Astrocyte (in vitro differentiated cells and primary cell): ENCODE data around the gene IFT52. TPM values are rescaled to one million over a fixed set of nuclear protein-coding genes. Genes with fewer than 3 reads are reported as not detected.

Experiments
- DNase-seq: peaks from one replicate; pipeline ENCODE4 v3.0.0-alpha.2; 2010; ENCODE audit warnings: low read depth
- FAIRE-seq: peaks from 2 replicates; lab custom pipeline; 2011; peaks lifted over from hg19 to GRCh38; lab: Jason Lieb, UNC
- H2AFZ ChIP-seq: 2 replicates; pipeline ENCODE4 v1.6.0; 2012; ENCODE audit warnings: low read depth, low read length, inconsistent platforms
- H3K27ac ChIP-seq: 2 replicates; pipeline ENCODE4 v1.5.1; 2011; ENCODE audit warnings: low read depth, low read length, inconsistent platforms
- H3K27me3 ChIP-seq: 2 replicates; pipeline ENCODE4 v1.6.0; 2011; ENCODE audit warnings: low read length, inconsistent platforms; ENCODE audit not compliant: insufficient read depth
- H3K36me3 ChIP-seq: 2 replicates; pipeline ENCODE4 v1.5.1; 2011; ENCODE audit warnings: low read length, inconsistent platforms; ENCODE audit not compliant: insufficient read depth
- H3K4me1 ChIP-seq: 2 replicates; pipeline ENCODE4 v1.5.1; 2011; ENCODE audit warnings: low read length, inconsistent platforms; ENCODE audit not compliant: insufficient read depth
- H3K4me2 ChIP-seq: 2 replicates; pipeline ENCODE4 v1.6.0; 2012; ENCODE audit warnings: low read length, inconsistent platforms
- H3K4me3 ChIP-seq: 2 replicates; pipeline ENCODE4 v1.5.1; 2011; ENCODE audit warnings: low read depth, mild to moderate bottlenecking, low read length, inconsistent platforms; ENCODE audit not compliant: insufficient read depth
- H3K79me2 ChIP-seq: 2 replicates; pipeline ENCODE4 v1.6.0; 2012; ENCODE audit warnings: mild to moderate bottlenecking, low read length, inconsistent platforms; ENCODE audit not compliant: insufficient read depth
- H3K9ac ChIP-seq: 2 replicates; pipeline ENCODE4 v1.6.0; 2012; ENCODE audit warnings: mild to moderate bottlenecking, low read length, inconsistent platforms
- H3K9me3 ChIP-seq: 2 replicates; pipeline ENCODE4 v1.5.1; 2012; ENCODE audit warnings: low read depth, mild to moderate bottlenecking, low read length, inconsistent platforms; ENCODE audit not compliant: insufficient read depth
- H4K20me1 ChIP-seq: 2 replicates; pipeline ENCODE4 v1.6.0; 2012; ENCODE audit warnings: low read length, inconsistent platforms; ENCODE audit not compliant: insufficient read depth
- H3K27ac Mint-ChIP-seq: one replicate; pipeline ENCODE4 v1.8.0; 2021; ENCODE audit warnings: mild to moderate bottlenecking, mixed read lengths; ENCODE audit not compliant: unreplicated experiment
- H3K27me3 Mint-ChIP-seq: one replicate; pipeline ENCODE4 v1.8.0; 2021; ENCODE audit warnings: low read depth, mixed read lengths; ENCODE audit not compliant: unreplicated experiment
- H3K36me3 Mint-ChIP-seq: one replicate; pipeline ENCODE4 v1.8.0; 2021; ENCODE audit warnings: low read depth, mixed read lengths; ENCODE audit not compliant: unreplicated experiment
- H3K4me1 Mint-ChIP-seq: one replicate; pipeline ENCODE4 v1.8.0; 2021; ENCODE audit warnings: low read depth, mixed read lengths; ENCODE audit not compliant: unreplicated experiment
- H3K4me3 Mint-ChIP-seq: one replicate; pipeline ENCODE4 v1.8.0; 2021; ENCODE audit warnings: mild to moderate bottlenecking, moderate library complexity, mixed read lengths; ENCODE audit not compliant: unreplicated experiment
- H3K9me3 Mint-ChIP-seq: one replicate; pipeline ENCODE4 v1.8.0; 2021; ENCODE audit warnings: mild to moderate bottlenecking, mixed read lengths; ENCODE audit not compliant: unreplicated experiment
- EZH2 ChIP-seq: IDR thresholded peaks from 2 replicates; pipeline ENCODE4 v1.6.1; 2012; ENCODE audit warnings: mild to moderate bottlenecking, low read length, inconsistent platforms; ENCODE audit not compliant: insufficient read depth
- total RNA-seq: library from RNA; stranded (reverse); gene quantifications from 2 replicates; pipeline ENCODE4 v1.2.1, GENCODE V29; 2021
- TF ChIP-seq, protein P1 (sequence below): IDR thresholded peaks from 2 replicates; pipeline ENCODE4 v1.5.1; 2011; ENCODE audit warnings: low read depth, mild to moderate bottlenecking, inconsistent platforms, low read length, moderate library complexity; ENCODE audit not compliant: insufficient read depth

IFT52 gene
- total RNA-seq, 1 donor from 2014 or later, result 27.0 TPM

DNA sequence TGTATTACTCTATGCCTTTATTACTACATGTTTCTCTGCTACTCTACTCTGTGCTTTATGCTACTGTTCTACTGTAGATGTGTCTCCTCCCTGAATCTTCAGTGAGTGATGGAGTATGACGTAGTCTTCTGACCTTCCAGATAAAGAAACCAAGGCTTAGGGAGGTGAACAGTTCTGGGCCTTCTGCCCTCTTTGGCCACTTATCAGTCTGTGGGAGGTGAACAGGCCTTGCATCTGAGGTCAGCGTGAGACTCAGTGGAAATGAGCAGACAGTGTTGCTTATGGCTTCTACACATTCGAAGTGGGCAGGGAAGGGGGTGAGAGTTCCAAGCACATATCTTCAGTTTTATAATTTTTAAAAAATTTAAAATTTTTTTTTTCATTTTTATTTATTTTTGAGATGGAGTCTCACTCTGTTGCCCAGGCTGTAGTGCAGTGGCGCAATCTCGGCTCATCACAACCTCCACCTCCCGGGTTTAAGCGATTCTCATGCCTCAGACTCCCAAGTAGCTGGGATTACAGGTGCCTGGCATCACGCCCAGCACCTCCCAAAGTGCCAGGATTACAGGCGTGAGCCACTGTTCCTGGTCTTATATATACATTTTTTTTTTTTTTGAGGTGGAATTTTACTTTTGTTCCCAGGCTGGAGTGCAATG, 100.3 kb downstream of the IFT52 start:
- H3K4me3 Mint-ChIP-seq, result no peak overlapping the region
- no peaks in the 10 kb centered on the region for H3K36me3 ChIP-seq

DNA sequence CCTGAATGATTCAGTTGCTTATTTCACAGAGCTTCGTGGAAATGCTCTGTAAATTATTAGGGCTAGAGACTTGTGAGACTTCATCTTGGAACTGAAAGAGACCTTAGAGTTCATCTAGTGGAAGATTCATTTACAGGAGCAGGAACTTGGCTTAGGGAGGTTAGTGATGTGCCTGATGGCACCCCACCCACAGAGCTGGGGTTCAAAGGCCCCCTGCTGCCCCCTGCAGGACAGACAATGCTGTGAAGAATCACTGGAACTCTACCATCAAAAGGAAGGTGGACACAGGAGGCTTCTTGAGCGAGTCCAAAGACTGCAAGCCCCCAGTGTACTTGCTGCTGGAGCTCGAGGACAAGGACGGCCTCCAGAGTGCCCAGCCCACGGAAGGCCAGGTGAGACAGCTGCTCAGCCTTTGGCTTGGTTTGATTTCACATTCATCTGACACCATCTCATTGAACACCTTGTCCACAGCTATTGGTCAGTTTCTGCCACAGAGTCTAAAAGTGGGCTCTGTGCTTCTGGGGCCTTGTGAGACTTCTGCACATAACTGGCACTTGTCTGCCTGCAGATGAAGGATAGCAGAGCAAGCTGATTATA, 101.3 kb downstream of the IFT52 start:
- no peak overlapping the region for H3K27ac ChIP-seq
- Mint-ChIP-seq H3K36me3 (no peaks in the 10 kb centered on the region), H3K4me3 (no peak overlapping the region), H3K27ac (no peak overlapping the region), H3K27me3 (no peaks in the 10 kb centered on the region), H3K9me3 (no peaks in the 10 kb centered on the region), H3K4me1 (no peaks in the 10 kb centered on the region)
- H3K27me3 ChIP-seq, result no peaks in the 10 kb centered on the region
- no peaks in the 10 kb centered on the region for H3K4me1 ChIP-seq
- no peak for FAIRE-seq
- no peak overlapping the region for H3K4me2 ChIP-seq
- no peak for TF ChIP-seq EZH2
- TF ChIP-seq, protein P1, sequence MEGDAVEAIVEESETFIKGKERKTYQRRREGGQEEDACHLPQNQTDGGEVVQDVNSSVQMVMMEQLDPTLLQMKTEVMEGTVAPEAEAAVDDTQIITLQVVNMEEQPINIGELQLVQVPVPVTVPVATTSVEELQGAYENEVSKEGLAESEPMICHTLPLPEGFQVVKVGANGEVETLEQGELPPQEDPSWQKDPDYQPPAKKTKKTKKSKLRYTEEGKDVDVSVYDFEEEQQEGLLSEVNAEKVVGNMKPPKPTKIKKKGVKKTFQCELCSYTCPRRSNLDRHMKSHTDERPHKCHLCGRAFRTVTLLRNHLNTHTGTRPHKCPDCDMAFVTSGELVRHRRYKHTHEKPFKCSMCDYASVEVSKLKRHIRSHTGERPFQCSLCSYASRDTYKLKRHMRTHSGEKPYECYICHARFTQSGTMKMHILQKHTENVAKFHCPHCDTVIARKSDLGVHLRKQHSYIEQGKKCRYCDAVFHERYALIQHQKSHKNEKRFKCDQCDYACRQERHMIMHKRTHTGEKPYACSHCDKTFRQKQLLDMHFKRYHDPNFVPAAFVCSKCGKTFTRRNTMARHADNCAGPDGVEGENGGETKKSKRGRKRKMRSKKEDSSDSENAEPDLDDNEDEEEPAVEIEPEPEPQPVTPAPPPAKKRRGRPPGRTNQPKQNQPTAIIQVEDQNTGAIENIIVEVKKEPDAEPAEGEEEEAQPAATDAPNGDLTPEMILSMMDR, result peak; percentile 44
- no peaks in the 10 kb centered on the region for H3K36me3 ChIP-seq
- no peaks in the 10 kb centered on the region for H4K20me1 ChIP-seq
- no peak overlapping the region for H3K4me3 ChIP-seq
- no peak overlapping the region for H2AFZ ChIP-seq
- no peaks in the 10 kb centered on the region for H3K79me2 ChIP-seq
- H3K9ac ChIP-seq, result no peak overlapping the region
- no peak for DNase-seq
- no peaks in the 10 kb centered on the region for H3K9me3 ChIP-seq

More for the DNA sequence above, 100.3 kb downstream of the IFT52 start:
- Histone ChIP-seq H3K4me2 (no peak overlapping the region), H3K9me3 (no peaks in the 10 kb centered on the region), H3K4me3 (no peak overlapping the region), H3K27ac (no peak overlapping the region), H4K20me1 (no peaks in the 10 kb centered on the region), H3K27me3 (no peaks in the 10 kb centered on the region), H3K4me1 (no peaks in the 10 kb centered on the region), H3K9ac (no peak overlapping the region), H3K79me2 (no peaks in the 10 kb centered on the region), H2AFZ (no peak overlapping the region)
- TF ChIP-seq EZH2, result no peak
- TF ChIP-seq, protein P1, result no peak
- H3K36me3 Mint-ChIP-seq, result no peaks in the 10 kb centered on the region
- H3K27me3 Mint-ChIP-seq, result no peaks in the 10 kb centered on the region
- no peaks in the 10 kb centered on the region for H3K4me1 Mint-ChIP-seq
- no peak overlapping the region for H3K27ac Mint-ChIP-seq
- DNase-seq, result no peak
- FAIRE-seq, result no peak
- H3K9me3 Mint-ChIP-seq, result no peaks in the 10 kb centered on the region

DNA sequence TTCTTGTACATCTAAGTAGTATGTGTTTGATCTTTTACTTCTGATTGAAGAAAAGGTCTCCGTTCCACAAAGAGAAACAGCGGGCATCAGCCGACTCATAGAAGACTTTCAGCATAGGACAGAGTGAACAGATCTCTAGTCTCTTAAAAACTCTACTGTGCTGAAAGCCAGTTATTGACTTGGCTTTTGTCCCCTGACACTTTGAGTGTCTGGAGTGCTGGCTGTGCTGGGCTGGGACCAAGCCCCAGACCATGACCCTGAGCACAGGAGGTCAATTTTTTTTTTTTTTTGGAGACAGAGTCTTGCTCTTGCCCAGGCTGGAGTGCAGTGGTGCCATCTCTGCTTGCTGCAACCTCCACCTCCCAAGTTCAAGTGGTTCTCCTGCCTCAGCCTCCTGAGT, 104.0 kb downstream of the IFT52 start:
- Mint-ChIP-seq H3K4me3 (no peak overlapping the region), H3K27ac (no peak overlapping the region), H3K9me3 (no peaks in the 10 kb centered on the region), H3K36me3 (no peaks in the 10 kb centered on the region), H3K4me1 (no peaks in the 10 kb centered on the region), H3K27me3 (no peaks in the 10 kb centered on the region)
- Histone ChIP-seq H3K9ac (no peak overlapping the region), H4K20me1 (no peaks in the 10 kb centered on the region), H3K4me3 (no peak overlapping the region), H3K4me1 (no peaks in the 10 kb centered on the region), H2AFZ (no peak overlapping the region), H3K36me3 (no peaks in the 10 kb centered on the region), H3K4me2 (no peak overlapping the region), H3K27ac (no peak overlapping the region), H3K27me3 (no peaks in the 10 kb centered on the region), H3K79me2 (no peaks in the 10 kb centered on the region), H3K9me3 (no peaks in the 10 kb centered on the region)
- no peak for TF ChIP-seq EZH2
- TF ChIP-seq, protein P1, result no peak
- DNase-seq (no peak), FAIRE-seq (no peak)
